Urinary bladder (tissue), 4 donors: ENCODE measurements around the gene C16orf96. TPM values are rescaled to one million over a fixed set of nuclear protein-coding genes. Genes with fewer than 3 reads are reported as not detected.

Source experiments
- DNase-seq: peaks from one replicate; pipeline ENCODE4 v3.0.0-alpha.2; 2015; ENCODE audit errors: extremely low spot score
- H3K27ac ChIP-seq: one replicate; pipeline ENCODE4 v1.5.1; 2013; ENCODE audit warnings: low read depth, mild to moderate bottlenecking, moderate library complexity
- H3K36me3 ChIP-seq: one replicate; pipeline ENCODE4 v1.6.1; 2013; ENCODE audit warnings: mild to moderate bottlenecking, moderate library complexity; ENCODE audit not compliant: insufficient read depth
- H3K4me1 ChIP-seq: one replicate; pipeline ENCODE4 v1.6.1; 2013; ENCODE audit warnings: mild to moderate bottlenecking, moderate library complexity; ENCODE audit not compliant: insufficient read depth
- H3K4me3 ChIP-seq: one replicate; pipeline ENCODE4 v1.5.1; 2013; ENCODE audit warnings: low read depth, low read length
- WGBS: extraction: QIAGEN DNeasy Blood & Tissue Kit; methylation state at CpG from one replicate; pipeline ENCODE4 v1.1.7; 2013; 5-methylcytosine and 5-hydroxymethylcytosine counted together
- polyA plus RNA-seq: library from polyadenylated mRNA; stranded (reverse); fragments of 200-250 nt; gene quantifications from one replicate; pipeline ENCODE4 v1.2.3, GENCODE V29; 2013
- total RNA-seq: library from RNA; depleted of rRNA; stranded (reverse); fragments of >200 nt; gene quantifications from one replicate; pipeline ENCODE4 v1.2.3, GENCODE V29; 2014
- donor health status: healthy with polysubstance abuse.
- donor health status: healthy.

C16orf96 gene
- total and polyA plus RNA-seq, 2 donors: 0.04 to 0.11 TPM

DNA sequence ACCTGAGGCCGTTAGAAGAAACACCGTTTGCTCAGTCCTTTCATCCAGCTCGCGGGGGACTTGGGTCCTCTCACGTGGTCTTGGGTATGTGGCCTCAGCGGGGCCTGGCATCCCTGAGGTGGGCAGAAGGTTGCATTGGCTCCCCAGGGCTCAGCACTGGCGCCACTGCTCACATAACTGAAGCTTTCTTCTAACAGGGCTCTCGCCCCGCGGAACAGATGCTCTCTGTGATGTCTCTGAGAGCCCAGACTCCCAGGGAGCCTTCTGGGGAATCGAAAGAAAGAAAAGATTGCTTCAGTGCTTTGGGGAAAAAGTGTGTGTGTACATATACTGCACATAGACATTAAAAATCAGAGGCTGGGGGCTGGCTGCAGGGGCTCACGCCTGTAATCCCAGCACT, 78.6 kb downstream of the C16orf96 start:
- Histone ChIP-seq H3K4me3 (no peak overlapping the region), H3K36me3 (no peaks in the 10 kb centered on the region), H3K27ac (no peak overlapping the region), H3K4me1 (no peaks in the 10 kb centered on the region)
- DNase-seq: no peak
- WGBS: 88% methylated on average over 12 of the region's 12 CpGs

DNA sequence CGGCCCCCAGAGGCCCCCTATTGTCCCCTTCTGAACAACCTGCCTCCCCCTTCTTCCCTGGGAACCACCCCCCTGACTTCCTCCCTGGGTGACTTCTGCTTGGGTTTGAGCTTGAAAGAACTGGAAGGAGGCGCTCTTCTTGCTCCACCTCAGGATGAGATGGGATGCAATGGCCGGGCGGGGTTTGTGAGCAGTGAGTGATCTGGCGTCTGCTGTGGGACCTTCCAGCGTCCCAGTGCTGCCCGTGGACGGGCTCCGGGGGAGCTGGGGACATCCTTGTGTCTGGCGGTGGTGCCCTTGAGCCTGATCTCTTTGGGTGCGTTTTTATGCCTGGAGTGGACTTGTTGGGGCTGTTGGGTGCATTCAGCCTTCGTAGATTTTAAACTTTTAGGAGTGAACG, 80.1 kb downstream of the C16orf96 start:
- H3K27ac ChIP-seq: no peak overlapping the region
- no peak overlapping the region for H3K4me3 ChIP-seq

DNA sequence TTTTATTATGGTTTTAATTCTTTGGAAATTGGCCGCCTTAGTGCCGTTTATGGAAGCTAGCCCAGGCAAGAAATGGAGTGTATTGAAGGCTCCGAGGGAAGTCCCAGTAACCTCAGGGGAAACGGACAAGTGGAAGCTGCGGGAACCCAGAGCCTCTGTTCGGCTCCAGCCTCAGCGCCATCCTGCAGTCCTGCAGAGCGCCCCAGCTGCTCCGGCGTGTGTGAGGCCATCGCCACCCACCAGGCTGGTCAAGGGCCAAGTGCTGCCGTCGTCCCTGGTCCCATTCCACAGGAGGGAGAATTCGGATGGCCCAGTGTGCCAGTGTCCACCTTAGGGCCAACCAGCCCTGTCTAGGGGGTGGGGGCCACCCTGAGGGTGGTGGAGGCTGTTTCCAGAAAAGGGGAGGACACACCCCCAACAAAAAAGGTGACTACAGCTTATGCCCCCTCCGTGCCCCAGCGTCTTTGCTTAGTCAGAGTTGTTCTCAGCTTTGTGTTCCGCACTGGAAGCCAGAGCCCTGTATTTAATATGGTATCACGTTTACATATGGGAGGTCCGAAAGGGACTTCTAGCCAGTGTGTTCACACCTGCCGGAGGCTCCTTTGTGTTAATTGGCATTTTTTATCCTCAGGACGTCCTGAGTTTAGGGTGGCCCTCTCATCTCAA, 81.5 kb downstream of the C16orf96 start:
- no peaks in the 10 kb centered on the region for H3K36me3 ChIP-seq
- 77% methylated on average over 21 of the region's 21 CpGs for WGBS

More for the DNA sequence above, 80.1 kb downstream of the C16orf96 start:
- 92% methylated on average over 13 of the region's 13 CpGs for WGBS
- no peaks in the 10 kb centered on the region for H3K36me3 ChIP-seq
- no peaks in the 10 kb centered on the region for H3K4me1 ChIP-seq
- no peak for DNase-seq

DNA sequence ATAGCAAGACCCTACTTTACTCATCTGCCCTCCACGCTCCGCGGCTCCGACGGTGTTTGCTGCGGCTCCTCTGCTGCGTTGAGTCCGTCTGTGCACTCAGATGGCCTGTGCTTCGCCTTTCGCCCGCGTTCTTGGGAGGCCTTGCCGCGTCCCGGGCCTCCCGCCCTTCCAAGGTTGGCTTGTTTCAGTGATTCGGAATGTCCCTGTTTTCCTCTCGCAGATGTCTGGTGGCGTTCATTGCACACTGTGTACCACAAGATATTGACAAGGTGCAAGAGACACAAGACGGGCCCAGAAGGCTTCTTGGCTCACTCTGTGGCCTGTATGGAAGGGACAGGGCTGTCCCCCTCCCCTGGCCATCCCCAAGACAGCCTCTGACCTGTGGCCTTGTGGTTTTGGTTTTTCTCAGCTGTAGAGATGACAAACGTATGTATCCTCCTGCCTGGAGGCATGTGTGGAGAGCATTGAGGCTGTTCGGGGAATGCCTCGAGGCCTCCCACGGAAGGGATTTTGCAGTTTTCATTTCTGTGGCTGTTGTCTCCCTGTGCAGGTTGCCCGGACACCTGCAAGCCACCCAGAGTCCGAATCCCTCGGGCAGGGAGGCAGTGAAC, 83.9 kb downstream of the C16orf96 start:
- WGBS: 87% methylated on average over 27 of the region's 27 CpGs
- Histone ChIP-seq H3K36me3 (no peaks in the 10 kb centered on the region), H3K27ac (no peak overlapping the region), H3K4me1 (no peaks in the 10 kb centered on the region), H3K4me3 (no peak overlapping the region)
- no peak for DNase-seq

More for the DNA sequence above, 81.5 kb downstream of the C16orf96 start:
- no peak overlapping the region for H3K4me3 ChIP-seq
- no peak overlapping the region for H3K27ac ChIP-seq
- no peak for DNase-seq
- H3K4me1 ChIP-seq: no peaks in the 10 kb centered on the region

DNA sequence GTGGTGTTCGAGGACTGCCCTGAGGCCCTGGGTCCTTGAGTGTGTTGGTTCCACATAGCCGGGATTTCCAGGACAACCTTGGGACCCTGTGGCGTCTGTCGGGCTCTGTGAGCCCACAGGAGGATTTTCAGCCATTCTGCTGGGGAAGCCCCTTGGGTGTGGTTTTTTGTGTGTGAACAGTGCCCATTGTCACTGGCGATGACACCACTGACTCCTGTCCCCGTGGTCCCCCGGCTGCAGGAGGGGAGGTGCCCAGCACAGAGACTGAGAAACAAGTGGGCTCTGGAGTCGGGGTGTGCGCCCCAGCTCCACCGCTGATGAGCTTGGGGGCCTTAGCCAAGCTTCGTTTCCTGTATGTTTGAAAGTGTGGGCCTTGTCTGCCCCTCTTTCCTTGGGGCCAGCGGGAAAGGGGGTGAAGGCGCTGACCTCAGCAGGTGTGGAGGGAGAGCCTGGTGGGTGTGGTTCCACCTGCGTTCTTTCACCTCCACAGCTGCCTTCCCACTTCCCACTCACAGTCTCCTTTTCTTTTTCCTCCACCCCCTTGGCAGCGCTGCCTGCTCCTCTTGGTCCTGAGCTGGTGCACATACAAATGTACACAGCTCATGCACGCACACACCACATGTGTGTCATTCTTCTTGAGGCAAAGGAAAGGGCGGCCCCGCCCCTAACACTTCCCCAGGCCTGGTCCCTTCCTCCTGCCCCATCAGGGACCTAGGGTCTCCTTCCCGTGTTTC, 84.6 kb downstream of the C16orf96 start:
- DNase-seq: no peak
- Histone ChIP-seq H3K27ac (no peak overlapping the region), H3K36me3 (no peaks in the 10 kb centered on the region), H3K4me1 (no peaks in the 10 kb centered on the region), H3K4me3 (no peak overlapping the region)
- 84% methylated on average over 19 of the region's 19 CpGs for WGBS

DNA sequence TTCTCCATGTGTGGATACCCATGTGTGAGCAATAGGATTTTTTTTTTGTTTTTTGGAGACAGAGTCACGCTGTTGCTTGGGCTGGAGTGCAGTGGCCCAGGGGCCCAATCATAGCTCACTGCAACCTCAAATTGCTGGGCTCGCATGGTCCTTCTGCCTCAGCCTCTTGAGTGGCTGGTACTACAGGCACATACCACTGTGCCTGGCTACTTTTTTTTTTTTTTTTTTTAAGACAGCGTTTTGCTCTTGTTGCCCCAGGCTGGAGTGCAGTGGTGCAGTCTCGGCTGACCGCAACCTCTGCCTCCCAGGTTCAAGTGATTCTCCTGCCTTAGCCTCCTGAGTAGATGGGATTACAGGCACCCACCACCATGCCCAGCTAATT, 85.2 kb downstream of the C16orf96 start:
- no peak overlapping the region for H3K4me3 ChIP-seq
- H3K36me3 ChIP-seq: no peaks in the 10 kb centered on the region
- H3K27ac ChIP-seq: no peak overlapping the region
- WGBS: 88% methylated on average over 5 of the region's 5 CpGs
- H3K4me1 ChIP-seq: no peaks in the 10 kb centered on the region
- no peak for DNase-seq

DNA sequence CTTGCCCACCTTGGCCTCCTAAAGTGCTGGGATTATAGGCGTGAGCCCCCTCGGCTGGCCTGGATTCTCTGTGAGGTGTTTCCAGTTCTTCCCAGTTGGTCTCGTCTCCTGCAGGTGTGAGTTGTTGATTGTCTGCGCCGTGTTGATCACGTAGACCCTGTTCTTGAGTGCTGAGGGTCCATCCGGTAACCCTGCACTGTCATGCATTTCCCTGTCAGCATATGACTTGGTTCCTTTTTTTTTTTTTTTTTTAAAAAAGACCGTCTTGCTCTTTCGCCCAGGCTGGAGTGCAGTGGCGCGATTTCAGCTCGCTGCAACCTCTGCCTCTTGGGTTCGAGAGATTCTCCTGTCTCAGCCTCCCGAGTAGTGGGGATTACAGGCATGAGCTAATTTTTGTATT, 85.8 kb downstream of the C16orf96 start:
- no peak for DNase-seq
- 87% methylated on average over 14 of the region's 14 CpGs for WGBS
- no peak overlapping the region for H3K27ac ChIP-seq

DNA sequence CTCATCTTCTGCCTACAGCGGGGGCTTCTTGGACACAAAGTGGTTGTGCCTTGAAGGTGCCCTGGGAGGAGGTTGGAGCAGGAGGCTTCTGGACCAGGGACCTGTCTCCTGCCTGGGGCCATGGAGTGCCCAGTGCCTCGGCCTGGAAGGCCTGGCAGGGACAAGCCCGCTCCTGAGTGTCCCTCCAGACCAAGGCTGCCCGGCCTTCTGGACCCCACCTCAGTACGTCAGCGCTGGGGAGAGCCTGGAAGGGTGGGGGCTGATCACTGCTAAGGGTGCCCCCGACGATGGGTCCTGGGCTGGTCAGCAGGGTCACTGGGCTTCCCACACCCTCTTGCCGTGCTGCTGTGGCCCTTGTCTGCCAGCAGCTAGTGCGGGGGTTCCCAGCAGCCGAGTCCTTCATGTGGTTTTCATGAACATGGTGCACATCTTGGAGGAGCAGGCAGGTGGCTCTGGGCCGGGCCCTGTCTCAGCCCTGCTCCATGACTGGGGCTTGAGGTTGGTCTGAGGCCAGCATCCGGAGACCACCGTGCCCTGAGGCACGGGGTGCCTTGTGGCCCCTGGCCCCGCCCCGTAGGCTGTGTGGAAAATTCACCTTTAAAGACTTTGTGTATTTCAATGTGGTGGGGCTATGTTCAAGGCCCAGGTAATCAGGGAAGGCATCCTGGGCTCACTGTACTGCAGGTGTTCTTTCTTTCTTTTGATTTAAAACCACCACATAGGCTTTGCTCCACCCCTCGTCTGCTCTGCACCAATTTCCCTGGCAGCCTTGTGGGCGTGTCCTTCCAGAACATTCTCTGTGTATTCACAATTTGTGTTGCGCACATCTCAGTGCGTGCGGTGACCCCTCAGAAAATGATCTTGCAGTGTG, 90.9 kb downstream of the C16orf96 start:
- WGBS: 95% methylated on average over 22 of the region's 22 CpGs
- H3K4me3 ChIP-seq: no peak overlapping the region
- H3K4me1 ChIP-seq: no peaks in the 10 kb centered on the region
- no peak for DNase-seq
- H3K27ac ChIP-seq: no peak overlapping the region
- peaks cover 3% of the 10 kb centered on the region for H3K36me3 ChIP-seq

More for the DNA sequence above, 85.8 kb downstream of the C16orf96 start:
- Histone ChIP-seq H3K36me3 (no peaks in the 10 kb centered on the region), H3K4me1 (no peaks in the 10 kb centered on the region), H3K4me3 (no peak overlapping the region)

DNA sequence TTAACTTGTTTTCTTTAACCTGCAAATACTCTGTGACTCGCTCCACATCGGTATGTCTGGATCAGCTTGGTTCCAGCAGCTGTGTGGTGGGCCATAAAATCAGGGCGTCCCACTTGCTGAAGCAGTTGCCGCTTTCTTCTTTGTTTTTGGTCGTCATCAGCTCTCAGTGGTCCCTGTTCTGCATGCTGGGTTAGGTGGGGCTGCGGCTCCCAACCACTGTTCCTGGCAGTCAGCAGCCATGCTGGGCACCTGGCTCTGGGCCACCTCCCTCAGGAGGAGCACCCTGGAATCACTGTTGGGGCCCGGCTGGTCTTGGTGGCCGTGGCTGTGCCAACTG, 91.5 kb downstream of the C16orf96 start:
- DNase-seq: no peak
- Histone ChIP-seq H3K36me3 (peaks cover 3% of the 10 kb centered on the region), H3K4me1 (no peaks in the 10 kb centered on the region), H3K27ac (no peak overlapping the region), H3K4me3 (no peak overlapping the region)
- 96% methylated on average over 8 of the region's 8 CpGs for WGBS

DNA sequence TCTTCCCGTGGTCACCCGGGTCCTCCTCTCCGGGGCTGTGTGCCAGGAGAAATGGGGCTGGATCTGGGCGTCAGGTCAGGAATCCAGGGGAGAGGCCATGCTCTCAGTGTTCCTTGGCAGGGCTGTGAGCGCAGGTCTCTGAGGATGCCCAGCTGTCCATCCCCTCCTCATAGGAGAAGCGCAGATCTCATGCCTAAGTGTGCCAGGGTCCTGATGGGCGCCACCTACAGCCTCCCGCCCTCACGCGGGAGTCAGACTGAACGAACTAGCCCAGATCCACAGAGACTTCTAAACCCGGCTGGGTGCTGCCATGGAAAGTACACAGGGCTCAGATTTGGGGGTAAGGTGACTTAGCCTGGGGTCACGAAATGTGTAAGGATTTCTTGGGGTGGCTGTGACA, 92.8 kb downstream of the C16orf96 start:
- DNase-seq: no peak
- H3K4me1 ChIP-seq: no peaks in the 10 kb centered on the region
- peaks cover 5% of the 10 kb centered on the region for H3K36me3 ChIP-seq
- WGBS: 95% methylated on average over 13 of the region's 13 CpGs
- no peak overlapping the region for H3K4me3 ChIP-seq
- no peak overlapping the region for H3K27ac ChIP-seq

DNA sequence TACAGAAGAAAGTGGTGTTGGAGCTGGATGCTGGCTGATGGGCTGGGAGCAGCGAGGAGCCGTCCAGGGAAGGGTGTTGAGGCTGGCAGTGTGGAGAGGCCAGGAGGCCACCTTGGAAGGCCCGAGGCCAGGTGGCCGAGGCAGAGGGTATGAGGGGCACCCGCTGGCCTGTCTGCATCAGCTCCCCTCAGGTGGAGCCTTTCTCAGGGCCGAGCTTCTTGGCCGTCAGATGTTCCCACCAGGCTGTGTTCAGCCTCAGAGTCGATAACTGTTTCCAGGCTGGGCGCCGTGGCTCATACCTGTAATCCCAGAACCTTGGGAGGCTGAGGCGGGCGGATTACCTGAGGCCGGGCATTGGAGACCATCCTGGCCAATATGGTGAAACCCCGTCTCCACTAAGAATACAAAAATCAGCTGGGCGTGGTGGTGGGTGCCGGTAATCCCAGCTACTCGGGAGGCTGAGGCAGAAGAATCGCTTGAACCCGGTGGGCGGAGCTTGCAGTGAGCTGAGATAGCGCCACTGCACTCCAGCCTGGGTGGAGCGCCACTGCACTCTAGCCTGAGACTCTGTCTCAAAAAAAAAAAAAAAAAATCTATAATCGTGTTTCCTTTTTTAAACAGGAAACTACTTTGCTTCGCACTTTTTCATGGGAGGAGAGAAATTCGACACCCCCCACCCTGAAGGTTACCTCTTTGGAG, 93.8 kb downstream of the C16orf96 start:
- no peaks in the 10 kb centered on the region for H3K4me1 ChIP-seq
- peaks cover 5% of the 10 kb centered on the region for H3K36me3 ChIP-seq
- no peak overlapping the region for H3K27ac ChIP-seq
- H3K4me3 ChIP-seq: no peak overlapping the region
- 94% methylated on average over 25 of the region's 25 CpGs for WGBS
- DNase-seq: no peak
